ENCODE measurements around the gene PCDH9.

PCDH9 gene

GRCh38 chr13:67015976-67016600 lies 214.0 kb downstream of the PCDH9 start:
- no peak for DNase-seq

GRCh38 chr13:67014399-67014798 lies 215.7 kb downstream of the PCDH9 start:
- no peak for DNase-seq

GRCh38 chr13:67013709-67014108 lies 216.4 kb downstream of the PCDH9 start:
- DNase-seq, result no peak

GRCh38 chr13:67008075-67008668 lies 222.0 kb downstream of the PCDH9 start:
- no peak for DNase-seq

GRCh38 chr13:67004511-67004910 lies 225.6 kb downstream of the PCDH9 start:
- no peak for DNase-seq

- no peak for DNase-seq
Observed at GRCh38 chr13:67003743-67004142, 226.4 kb downstream of the PCDH9 start.

GRCh38 chr13:67001363-67001762 lies 228.8 kb downstream of the PCDH9 start:
- no peak for DNase-seq

GRCh38 chr13:66996503-66996902 lies 233.6 kb downstream of the PCDH9 start:
- no peak for DNase-seq

GRCh38 chr13:66995203-66995611 lies 234.9 kb downstream of the PCDH9 start:
- DNase-seq, result no peak

GRCh38 chr13:66994517-66995202 lies 235.5 kb downstream of the PCDH9 start:
- no peak for DNase-seq

GRCh38 chr13:66994097-66994496 lies 236.0 kb downstream of the PCDH9 start:
- no peak for DNase-seq

- DNase-seq, result no peak
Observed at GRCh38 chr13:66992719-66993118, 237.4 kb downstream of the PCDH9 start.

GRCh38 chr13:66992183-66992582 lies 238.0 kb downstream of the PCDH9 start:
- no peak for DNase-seq

GRCh38 chr13:66984241-66984640 lies 245.9 kb downstream of the PCDH9 start:
- no peak for DNase-seq

GRCh38 chr13:66981912-66982311 lies 248.2 kb downstream of the PCDH9 start:
- no peak for DNase-seq

GRCh38 chr13:66977161-66977560 lies 253.0 kb downstream of the PCDH9 start:
- DNase-seq, result no peak

- DNase-seq, result no peak
Observed at GRCh38 chr13:66974889-66975288, 255.2 kb downstream of the PCDH9 start.

GRCh38 chr13:66974174-66974573 lies 256.0 kb downstream of the PCDH9 start:
- DNase-seq, result no peak

- no peak for DNase-seq
Observed at GRCh38 chr13:66972659-66973058, 257.5 kb downstream of the PCDH9 start.

- DNase-seq, result no peak
Observed at GRCh38 chr13:66971004-66971403, 259.1 kb downstream of the PCDH9 start.

GRCh38 chr13:66969291-66969690 lies 260.8 kb downstream of the PCDH9 start:
- DNase-seq, result no peak

GRCh38 chr13:66967811-66968597 lies 262.1 kb downstream of the PCDH9 start:
- DNase-seq, result no peak

GRCh38 chr13:66965181-66965580 lies 265.0 kb downstream of the PCDH9 start:
- no peak for DNase-seq

- no peak for DNase-seq
Observed at GRCh38 chr13:66962953-66963352, 267.2 kb downstream of the PCDH9 start.
